Measurements from ENCODE around the gene TMEM131. TPM values are rescaled to one million over a fixed set of nuclear protein-coding genes. Genes with fewer than 3 reads are reported as not detected.

Gene TMEM131
- total and polyA plus RNA-seq, 2 of the 8 experiments (the other 6 are each of a cell fraction or from before 2014, with no cell fraction given), result 9.7 to 22.9 TPM

- TF ChIP-seq E2F6 (IDR thresholded peaks at IDR 0.05), result no peak
Observed at GRCh38 chr2:97739893-97740245, 255.9 kb downstream of the TMEM131 start (continued).

Measured in H1 (cell line).